Activated T-cell treated with anti-CD3 and anti-CD28 coated beads for 1 hour (primary cell): ENCODE data around the gene MORN3.
A peak's percentile ranks its signal among the peaks of the same experiment; 100 is the strongest.
"Not testable (repeated sequence)": the region's sequence is repeated elsewhere in the genome, so short reads cannot be mapped to it uniquely, and the experiment has no call there.

ENCODE experiments used
- DNase-seq: peaks from one replicate; pipeline ENCODE4 v3.0.0-alpha.2; 2020; ENCODE audit warnings: low read depth

The MORN3 gene

GRCh38 chr12:121638298-121639202, 30.9 kb downstream of the MORN3 start:
- DNase-seq, result no peak

GRCh38 chr12:121637231-121637914, 32.1 kb downstream of the MORN3 start:
- peak; percentile 36 for DNase-seq

GRCh38 chr12:121634836-121635235, 34.6 kb downstream of the MORN3 start:
- DNase-seq, result no peak

GRCh38 chr12:121633833-121634196, 35.6 kb downstream of the MORN3 start:
- not testable (repeated sequence) for DNase-seq

GRCh38 chr12:121632069-121632970, 37.1 kb downstream of the MORN3 start:
- DNase-seq, result no peak

- DNase-seq, result no peak
These were observed 38.6 kb downstream of the MORN3 start for GRCh38 chr12:121630791-121631355.

GRCh38 chr12:121628536-121628935, 40.9 kb downstream of the MORN3 start:
- no peak for DNase-seq

GRCh38 chr12:121628037-121628436, 41.4 kb downstream of the MORN3 start:
- DNase-seq, result no peak

- peak; percentile 76 for DNase-seq
These were observed 42.4 kb downstream of the MORN3 start for GRCh38 chr12:121626853-121627640.

- DNase-seq, result peak; percentile 96
These were observed 43.2 kb downstream of the MORN3 start, which contains the start of gene ORAI1 for GRCh38 chr12:121626087-121626852. Gene ORAI1, plus strand, starts transcription at chr12:121626530.

- no peak for DNase-seq
These were observed 49.0 kb downstream of the MORN3 start for GRCh38 chr12:121620333-121620891.

- DNase-seq, result no peak
These were observed 50.7 kb downstream of the MORN3 start for GRCh38 chr12:121618659-121619233.

GRCh38 chr12:121614872-121615467, 54.5 kb downstream of the MORN3 start:
- DNase-seq, result no peak

GRCh38 chr12:121613462-121613861, 56.0 kb downstream of the MORN3 start:
- DNase-seq, result no peak

- no peak for DNase-seq
These were observed 58.1 kb downstream of the MORN3 start for GRCh38 chr12:121611306-121611705.

- no peak for DNase-seq
These were observed 59.0 kb downstream of the MORN3 start for GRCh38 chr12:121610239-121611149.

- DNase-seq, result no peak
These were observed 61.2 kb downstream of the MORN3 start for GRCh38 chr12:121608301-121608700.

- DNase-seq, result no peak
These were observed 65.9 kb downstream of the MORN3 start for GRCh38 chr12:121603581-121603980.
